A673 (cell line): ENCODE results near the gene GRIN2A. TPM values are rescaled to one million over a fixed set of nuclear protein-coding genes. Genes with fewer than 3 reads are reported as not detected.
A peak's percentile ranks its signal among the peaks of the same experiment; 100 is the strongest.

Experiments used
- BruUV-seq: library from RNA; stranded (reverse); fragments of 400-500 nt; replicated peaks from 2 replicates; lab custom pipeline; 2021; lab: Mats Ljungman, UMichigan
- CTCF ChIA-PET: fragments of 300-600 bp; sonication (Branson Sonifier 250); formaldehyde crosslinking; loops from one replicate; lab custom pipeline; 2022; ENCODE audit warnings: antibody characterized with exemption; lab: Charles Lee
- POLR2A ChIA-PET: fragments of 300-600 bp; sonication (Branson Sonifier 250); formaldehyde crosslinking; loops from one replicate; lab custom pipeline; 2022; ENCODE audit warnings: antibody characterized with exemption; ENCODE audit not compliant: low non-redundant PET; lab: Charles Lee
- DNase-seq: peaks from one replicate; pipeline ENCODE4 v3.0.0-alpha.2; 2015; ENCODE audit warnings: low spot score
- H3K27ac ChIP-seq: fragments of 200-600 bp; sonication (generic); 2 replicates; pipeline ENCODE4 v1.5.1; 2016; ENCODE audit warnings: mixed run types, low read depth, mild to moderate bottlenecking, mixed read lengths, antibody characterized with exemption, low read length; ENCODE audit not compliant: poor library complexity, severe bottlenecking
- H3K27me3 ChIP-seq: fragments of 200-600 bp; sonication (generic); replicated peaks from 2 replicates; pipeline ENCODE4 v1.6.1; 2017; ENCODE audit warnings: mixed run types, low read depth, mild to moderate bottlenecking, mixed read lengths, antibody characterized with exemption, low read length; ENCODE audit not compliant: insufficient read depth, poor library complexity
- H3K36me3 ChIP-seq: fragments of 200-600 bp; sonication (generic); 2 replicates; pipeline ENCODE4 v1.6.1; 2016; ENCODE audit warnings: mixed run types, mild to moderate bottlenecking, mixed read lengths, antibody characterized with exemption, low read length; ENCODE audit not compliant: insufficient read depth, poor library complexity, severe bottlenecking
- H3K4me1 ChIP-seq: fragments of 200-600 bp; sonication (generic); 2 replicates; pipeline ENCODE4 v1.6.1; 2017; ENCODE audit warnings: mixed run types, mild to moderate bottlenecking, mixed read lengths, antibody characterized with exemption, low read length; ENCODE audit not compliant: insufficient read depth, poor library complexity, severe bottlenecking
- H3K4me3 ChIP-seq: fragments of 200-600 bp; sonication (generic); 2 replicates; pipeline ENCODE4 v1.5.1; 2016; ENCODE audit warnings: low read depth, mixed run types, mild to moderate bottlenecking, mixed read lengths, low read length; ENCODE audit not compliant: poor library complexity, severe bottlenecking
- H3K9me3 ChIP-seq: fragments of 200-600 bp; sonication (generic); 2 replicates; pipeline ENCODE4 v1.6.1; 2016; ENCODE audit warnings: mixed run types, low read depth, mild to moderate bottlenecking, mixed read lengths, antibody characterized with exemption, low read length; ENCODE audit not compliant: poor library complexity, severe bottlenecking
- EZH2 ChIP-seq: fragments of 200-600 bp; sonication (generic); IDR thresholded peaks from 2 replicates; pipeline ENCODE4 v1.6.1; 2017; ENCODE audit warnings: borderline replicate concordance, low read depth, mild to moderate bottlenecking, mixed read lengths, antibody characterized with exemption, low read length; ENCODE audit not compliant: poor library complexity, severe bottlenecking
- intact Hi-C: fragments of 100-400 bp; cut with micrococcal nuclease; formaldehyde crosslinking; loops from one replicate; pipeline ENCODE4 v1.10.0; 2022; ENCODE audit not compliant: unreplicated experiment
- total RNA-seq: library from RNA; stranded (reverse); gene quantifications from 2 replicates; pipeline ENCODE4 v1.2.3, GENCODE V29; 2021
- TF ChIP-seq, protein P1 (sequence below): fragments of 300-800, 200-600 bp; sonication (generic); conservative IDR thresholded peaks from 2 replicates; pipeline ENCODE4 v1.5.1; 2017; ENCODE audit warnings: low read depth, mild to moderate bottlenecking, antibody characterized with exemption, low read length, moderate library complexity, mixed read lengths

The GRIN2A gene
- total RNA-seq, 1 experiment from 2014 or later, result 1.2 TPM

GRCh38 chr16:9860876-9861275 lies 321.4 kb downstream of the GRIN2A start:
- no TSS peak for BruUV-seq

GRCh38 chr16:9859701-9860327 lies 322.4 kb downstream of the GRIN2A start:
- CTCF ChIA-PET, result no interaction called here
- Histone ChIP-seq H3K36me3 (no peaks in the 10 kb centered on the region), H3K27ac (no peak overlapping the region), H3K27me3 (peaks cover 5% of the 10 kb centered on the region), H3K4me3 (no peak overlapping the region), H3K4me1 (no peaks in the 10 kb centered on the region), H3K9me3 (no peaks in the 10 kb centered on the region)
- intact Hi-C loops, result no loop called here
- POLR2A ChIA-PET, result no interaction called here
- TF ChIP-seq, protein P1, sequence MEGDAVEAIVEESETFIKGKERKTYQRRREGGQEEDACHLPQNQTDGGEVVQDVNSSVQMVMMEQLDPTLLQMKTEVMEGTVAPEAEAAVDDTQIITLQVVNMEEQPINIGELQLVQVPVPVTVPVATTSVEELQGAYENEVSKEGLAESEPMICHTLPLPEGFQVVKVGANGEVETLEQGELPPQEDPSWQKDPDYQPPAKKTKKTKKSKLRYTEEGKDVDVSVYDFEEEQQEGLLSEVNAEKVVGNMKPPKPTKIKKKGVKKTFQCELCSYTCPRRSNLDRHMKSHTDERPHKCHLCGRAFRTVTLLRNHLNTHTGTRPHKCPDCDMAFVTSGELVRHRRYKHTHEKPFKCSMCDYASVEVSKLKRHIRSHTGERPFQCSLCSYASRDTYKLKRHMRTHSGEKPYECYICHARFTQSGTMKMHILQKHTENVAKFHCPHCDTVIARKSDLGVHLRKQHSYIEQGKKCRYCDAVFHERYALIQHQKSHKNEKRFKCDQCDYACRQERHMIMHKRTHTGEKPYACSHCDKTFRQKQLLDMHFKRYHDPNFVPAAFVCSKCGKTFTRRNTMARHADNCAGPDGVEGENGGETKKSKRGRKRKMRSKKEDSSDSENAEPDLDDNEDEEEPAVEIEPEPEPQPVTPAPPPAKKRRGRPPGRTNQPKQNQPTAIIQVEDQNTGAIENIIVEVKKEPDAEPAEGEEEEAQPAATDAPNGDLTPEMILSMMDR, result no peak
- TF ChIP-seq EZH2, result no peak
- no TSS peak for BruUV-seq
- DNase-seq, result peak; percentile 1

More at GRCh38 chr16:9860876-9861275, 321.4 kb downstream of the GRIN2A start:
- CTCF ChIA-PET, result no interaction called here
- intact Hi-C loops, result no loop called here
- POLR2A ChIA-PET, result no interaction called here
- Histone ChIP-seq H3K4me3 (no peak overlapping the region), H3K4me1 (no peaks in the 10 kb centered on the region), H3K27me3 (peaks cover 5% of the 10 kb centered on the region), H3K9me3 (no peaks in the 10 kb centered on the region), H3K27ac (no peak overlapping the region), H3K36me3 (no peaks in the 10 kb centered on the region)
- TF ChIP-seq, protein P1, result no peak
- no peak for TF ChIP-seq EZH2
- DNase-seq, result no peak

DNA sequence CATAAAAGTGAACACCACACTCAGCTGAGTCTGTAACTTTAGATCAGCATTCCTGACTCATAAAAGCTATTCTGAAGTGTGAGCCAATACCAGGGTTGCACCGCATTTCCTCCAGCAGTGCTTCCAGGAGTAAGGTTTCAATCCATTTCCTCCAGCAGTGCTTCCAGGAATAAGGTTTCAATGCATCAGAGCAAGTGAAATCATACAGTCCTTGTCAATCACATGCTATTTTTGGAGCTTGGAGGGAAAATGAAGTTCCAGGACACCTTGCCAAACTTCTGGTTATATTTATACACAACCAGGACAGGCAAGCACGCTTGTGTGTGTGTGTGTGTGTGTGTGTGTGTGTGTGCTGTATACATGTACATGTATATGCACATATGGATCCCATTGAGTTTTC lies 327.6 kb downstream of the GRIN2A start:
- H3K4me3 ChIP-seq, result no peak overlapping the region
- no peaks in the 10 kb centered on the region for H3K9me3 ChIP-seq
- no peaks in the 10 kb centered on the region for H3K36me3 ChIP-seq
- TF ChIP-seq EZH2, result no peak
- TF ChIP-seq, protein P1, result no peak
- DNase-seq, result no peak
- ChIA-PET POLR2A (no interaction called here), CTCF (no interaction called here)
- peaks cover 2% of the 10 kb centered on the region for H3K27me3 ChIP-seq
- intact Hi-C loops, result no loop called here
- H3K4me1 ChIP-seq, result no peaks in the 10 kb centered on the region
- BruUV-seq, result no TSS peak
- no peak overlapping the region for H3K27ac ChIP-seq
